ENCODE measurements around the gene ZNF804B.
A peak's percentile ranks its signal among the peaks of the same experiment; 100 is the strongest.

Gene ZNF804B

GRCh38 chr7:89316584-89317251, 557.2 kb downstream of the ZNF804B start:
- no peak for TF ChIP-seq CTCF (conservative IDR thresholded peaks at IDR 0.05; ENCODE audit: low read depth, low read length)
- DNase-seq (ENCODE audit: low read depth): no peak
- no peak overlapping the region for H3K4me3 ChIP-seq (ENCODE audit: low read length)

GRCh38 chr7:89332026-89332425, 572.5 kb downstream of the ZNF804B start:
- TF ChIP-seq CTCF (conservative IDR thresholded peaks at IDR 0.05; ENCODE audit: low read depth, low read length): no peak
- H3K4me3 ChIP-seq (ENCODE audit: low read length): no peak overlapping the region
- no peak for DNase-seq (ENCODE audit: low read depth)

- no peak for DNase-seq (ENCODE audit: low read depth)
- H3K4me3 ChIP-seq (ENCODE audit: low read length): no peak overlapping the region
- peak; percentile 31 for TF ChIP-seq CTCF (conservative IDR thresholded peaks at IDR 0.05; ENCODE audit: low read depth, low read length)
Measured at GRCh38 chr7:89334797-89335196, 575.3 kb downstream of the ZNF804B start.

- TF ChIP-seq CTCF (conservative IDR thresholded peaks at IDR 0.05; ENCODE audit: low read depth, low read length): no peak
- no peak overlapping the region for H3K4me3 ChIP-seq (ENCODE audit: low read length)
- DNase-seq (ENCODE audit: low read depth): no peak
Measured at GRCh38 chr7:89335490-89335889, 576.0 kb downstream of the ZNF804B start.

- H3K4me3 ChIP-seq (ENCODE audit: low read length): no peak overlapping the region
- DNase-seq (ENCODE audit: low read depth): no peak
- TF ChIP-seq CTCF (conservative IDR thresholded peaks at IDR 0.05; ENCODE audit: low read depth, low read length): no peak
Measured at GRCh38 chr7:89336121-89336520, 576.6 kb downstream of the ZNF804B start.

- TF ChIP-seq CTCF (conservative IDR thresholded peaks at IDR 0.05; ENCODE audit: low read depth, low read length): no peak
- H3K4me3 ChIP-seq (ENCODE audit: low read length): no peak overlapping the region
- no peak for DNase-seq (ENCODE audit: low read depth)
Measured at GRCh38 chr7:89339748-89340147, 580.2 kb downstream of the ZNF804B start.

GRCh38 chr7:89357121-89357520, 597.6 kb downstream of the ZNF804B start:
- DNase-seq (ENCODE audit: low read depth): no peak
- no peak for TF ChIP-seq CTCF (conservative IDR thresholded peaks at IDR 0.05; ENCODE audit: low read depth, low read length)
- no peak overlapping the region for H3K4me3 ChIP-seq (ENCODE audit: low read length)
